GM19463 (cell line): Measurements from ENCODE around the gene ULK4.
"Not testable (repeated sequence)": the region's sequence is repeated elsewhere in the genome, so short reads cannot be mapped to it uniquely, and the experiment has no call there.

ENCODE experiments used
- ATAC-seq: cut with Tn5 transposase; IDR thresholded peaks from one replicate; pipeline ENCODE4 v1.9.1; 2021; ENCODE audit warnings: mild to moderate bottlenecking, moderate library complexity; ENCODE audit not compliant: unreplicated experiment

ULK4 gene

DNA sequence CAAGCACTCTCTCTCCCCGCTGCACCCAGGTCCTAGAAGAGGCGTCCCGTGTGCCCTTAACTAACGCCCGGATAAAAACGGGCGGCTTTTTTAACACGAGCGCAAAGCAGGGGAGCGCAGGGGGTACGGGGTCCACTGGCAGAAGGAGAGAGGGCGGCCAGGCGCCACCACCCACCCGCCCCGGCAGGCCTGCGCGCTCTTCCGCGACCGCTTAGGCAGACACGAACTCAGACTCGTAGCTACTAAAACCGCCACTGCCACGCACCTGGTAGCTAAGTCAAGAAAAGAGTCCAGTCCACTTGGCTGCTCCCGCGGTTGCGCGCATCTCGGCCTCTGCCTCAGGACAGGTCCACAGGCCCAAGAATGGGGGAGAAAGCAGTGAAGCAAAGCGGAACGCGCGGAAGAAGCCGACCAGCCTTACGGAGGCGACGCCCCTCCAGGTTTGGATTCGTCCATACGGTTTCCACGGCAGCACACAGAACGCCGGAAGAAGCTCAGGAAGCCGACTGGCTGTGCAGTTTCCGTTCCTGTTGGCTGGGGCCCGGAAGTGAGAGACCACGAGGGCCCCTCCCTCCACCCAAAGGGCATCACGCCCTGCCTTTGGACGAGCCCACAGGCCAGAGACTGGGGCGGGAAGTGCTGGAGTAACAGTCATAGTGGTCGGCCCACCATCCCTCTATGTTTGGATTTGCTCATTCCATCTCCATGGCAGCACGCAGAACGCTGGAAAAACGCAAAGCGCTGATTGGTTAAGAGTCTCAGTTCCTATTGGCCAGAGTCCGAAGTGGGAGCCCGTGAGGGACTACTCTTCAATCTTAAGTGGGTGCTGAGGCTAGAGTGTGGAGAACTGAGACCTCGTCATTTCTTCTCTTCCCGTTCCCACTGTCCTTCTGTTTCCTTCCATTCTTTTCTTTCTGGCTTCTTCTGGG, at the start of gene ULK4:
Gene ULK4, minus strand, starts transcription at position 353 of the 929 bp plus-strand sequence. CDS start 7,344 bp downstream, outside the sequence.
- ATAC-seq = peak; percentile 94

GRCh38 chr3:42010530-42010929, 48.6 kb upstream of the ULK4 start:
- no peak for ATAC-seq

DNA sequence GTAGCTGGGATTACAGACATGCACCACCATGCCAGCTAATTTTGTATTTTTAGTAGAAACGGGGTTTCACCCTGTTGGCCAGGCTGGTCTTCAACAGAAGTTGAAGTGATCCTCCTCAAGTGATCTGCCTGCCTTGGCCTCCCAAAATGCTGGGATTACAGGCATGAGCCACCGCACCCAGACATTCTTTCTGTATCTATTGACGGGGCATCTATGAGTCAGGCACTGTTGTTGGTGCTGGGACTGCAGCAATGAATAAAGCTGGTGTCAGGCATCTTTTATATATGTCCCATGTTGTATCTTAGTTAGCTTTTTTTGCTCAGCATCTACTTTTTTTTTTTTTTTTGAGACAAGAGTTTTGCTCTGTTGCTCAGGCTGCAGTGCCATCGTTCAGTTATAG, 47.6 kb upstream of the ULK4 start:
- ATAC-seq = no peak

DNA sequence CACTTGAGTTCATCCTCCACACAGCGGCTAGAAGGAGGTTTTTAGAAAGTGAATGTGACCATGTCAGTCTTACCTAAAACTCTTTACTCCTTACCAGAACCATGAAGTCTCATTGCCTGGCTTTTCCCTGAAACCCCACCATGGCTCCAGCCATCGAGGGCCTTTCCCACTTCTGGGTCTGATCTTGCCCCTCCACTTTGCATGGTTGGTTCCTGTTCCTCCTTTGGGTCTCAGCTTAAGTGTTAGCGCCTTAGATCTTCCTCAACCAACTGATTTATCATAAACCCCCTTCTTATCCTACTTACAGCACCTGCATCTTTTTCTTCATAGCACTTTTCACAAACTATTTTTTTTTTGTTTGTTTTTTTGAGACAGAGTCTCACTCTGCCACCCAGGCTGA, 45.9 kb upstream of the ULK4 start:
- no peak for ATAC-seq

DNA sequence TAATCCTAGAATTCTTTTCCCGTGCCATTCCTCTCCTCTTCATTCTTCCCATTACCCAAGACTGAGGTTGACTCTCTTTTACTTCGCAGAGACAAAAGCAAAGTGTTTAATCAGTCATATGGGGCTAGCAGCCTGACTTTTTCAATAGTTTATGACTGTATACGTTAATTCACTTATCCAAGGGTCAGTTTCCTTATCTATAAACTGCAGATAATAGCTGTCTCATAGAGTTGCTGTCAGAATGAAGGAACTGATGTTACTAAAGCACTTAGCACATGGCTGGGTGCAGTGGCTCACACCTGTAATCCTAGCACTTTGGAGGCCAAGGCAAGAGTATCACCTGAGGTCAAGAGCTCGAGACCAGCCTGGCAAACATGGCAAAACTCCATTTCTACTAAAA, 43.5 kb upstream of the ULK4 start:
- ATAC-seq = no peak

DNA sequence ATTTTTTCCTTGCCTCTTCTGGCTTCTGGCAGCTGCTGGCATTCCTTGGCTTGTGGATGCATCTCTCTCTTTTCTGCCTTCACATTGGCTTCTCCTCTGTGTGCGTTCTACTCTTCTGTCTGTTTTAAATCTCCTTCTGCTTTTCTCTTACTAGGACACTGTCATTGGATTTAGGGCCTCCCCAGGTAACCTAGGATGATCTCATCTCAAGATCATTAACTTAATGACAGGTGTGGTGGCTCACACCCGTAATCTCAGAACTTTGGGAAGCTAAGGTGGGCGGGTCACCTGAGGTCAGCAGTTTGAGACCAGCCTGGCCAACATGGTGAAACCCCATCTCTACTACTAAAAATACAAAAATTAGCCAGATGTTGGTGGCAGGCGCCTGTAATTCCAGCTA, 40.9 kb upstream of the ULK4 start:
- ATAC-seq = no peak

DNA sequence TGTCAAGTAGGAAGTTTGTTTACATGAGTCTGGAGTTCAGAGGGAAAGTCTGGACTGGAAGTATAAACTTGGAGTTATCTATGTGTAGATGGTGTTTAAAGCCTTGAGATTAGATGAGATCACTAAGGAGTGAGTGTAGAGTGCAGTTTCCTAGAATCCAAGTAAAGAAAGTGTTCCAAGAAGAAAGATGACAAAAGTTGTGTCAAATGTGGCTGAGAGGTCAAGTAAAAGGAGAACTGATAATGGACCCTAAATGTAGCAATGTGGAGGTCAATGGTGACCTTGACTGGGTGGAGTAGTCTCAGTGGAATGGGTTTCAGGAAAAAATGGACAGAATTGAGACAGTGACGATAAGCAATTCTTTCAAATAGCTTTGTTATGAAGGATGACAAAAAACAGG, 39.9 kb upstream of the ULK4 start:
- no peak for ATAC-seq

GRCh38 chr3:41999909-42000308, 38.0 kb upstream of the ULK4 start:
- ATAC-seq = no peak

- ATAC-seq = no peak
Measured at GRCh38 chr3:41997702-41998550, 36.0 kb upstream of the ULK4 start.

- ATAC-seq = no peak
Measured at GRCh38 chr3:41991437-41991836, 29.5 kb upstream of the ULK4 start.

DNA sequence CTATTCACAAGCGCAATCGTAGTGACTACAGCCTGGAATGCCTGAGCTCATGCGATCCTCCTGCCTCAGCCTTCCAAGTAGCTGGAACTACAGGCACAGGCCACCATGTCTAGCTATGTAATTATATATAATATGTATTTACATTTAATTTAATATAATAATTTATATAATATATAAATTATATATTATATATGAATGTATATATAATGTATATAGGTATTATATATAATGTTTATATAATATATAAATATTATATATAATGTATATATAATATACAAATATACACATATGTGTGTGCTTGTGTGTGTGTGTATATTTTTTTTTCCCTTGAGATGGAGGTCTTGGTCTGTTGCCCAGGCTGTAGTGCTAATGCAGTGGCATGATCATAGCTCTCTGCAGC, 27.6 kb upstream of the ULK4 start:
- ATAC-seq = no peak

GRCh38 chr3:41987627-41988026, 25.7 kb upstream of the ULK4 start:
- no peak for ATAC-seq

DNA sequence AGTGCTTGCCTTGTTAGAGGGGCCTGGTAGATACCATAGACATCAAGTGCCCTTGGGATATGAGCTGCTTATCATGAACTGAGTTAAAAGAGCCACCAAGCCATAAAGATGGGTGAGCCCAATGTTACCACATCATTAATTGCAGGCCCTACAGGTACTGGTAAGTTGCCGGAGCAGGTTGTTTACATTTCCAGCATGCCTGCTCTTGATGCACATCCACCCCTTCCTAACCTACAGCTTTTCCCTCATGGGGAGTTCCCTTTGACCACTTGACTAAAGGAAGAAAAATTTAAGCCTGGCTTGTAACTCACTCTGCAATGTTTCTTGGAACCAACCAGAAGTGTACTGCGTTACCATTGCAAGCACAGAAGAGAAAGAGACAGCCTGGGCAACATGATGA, 24.7 kb upstream of the ULK4 start:
- ATAC-seq = no peak

DNA sequence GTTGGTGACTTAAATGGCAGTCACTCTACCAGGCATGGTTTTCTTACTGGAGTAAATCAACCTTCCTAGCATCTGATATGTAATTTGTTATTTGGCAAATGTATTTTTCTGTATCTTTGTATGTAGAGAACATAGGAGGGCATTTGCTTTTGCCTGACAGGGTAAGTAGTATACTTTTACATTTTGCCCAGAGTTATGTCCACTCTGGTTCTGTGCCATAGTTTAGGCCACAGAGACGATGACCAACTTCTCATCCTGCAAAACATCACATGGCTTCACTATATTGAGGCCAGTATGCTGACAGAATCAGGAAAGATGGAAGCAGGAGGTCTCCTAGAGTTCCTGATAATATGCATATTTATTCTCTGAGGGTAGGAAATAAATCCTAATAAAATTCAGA, 23.1 kb upstream of the ULK4 start:
- ATAC-seq = no peak

- ATAC-seq = not testable (repeated sequence)
Measured at GRCh38 chr3:41983091-41983490, 21.2 kb upstream of the ULK4 start.

- not testable (repeated sequence) for ATAC-seq
Measured at GRCh38 chr3:41977401-41977800, 15.5 kb upstream of the ULK4 start.

DNA sequence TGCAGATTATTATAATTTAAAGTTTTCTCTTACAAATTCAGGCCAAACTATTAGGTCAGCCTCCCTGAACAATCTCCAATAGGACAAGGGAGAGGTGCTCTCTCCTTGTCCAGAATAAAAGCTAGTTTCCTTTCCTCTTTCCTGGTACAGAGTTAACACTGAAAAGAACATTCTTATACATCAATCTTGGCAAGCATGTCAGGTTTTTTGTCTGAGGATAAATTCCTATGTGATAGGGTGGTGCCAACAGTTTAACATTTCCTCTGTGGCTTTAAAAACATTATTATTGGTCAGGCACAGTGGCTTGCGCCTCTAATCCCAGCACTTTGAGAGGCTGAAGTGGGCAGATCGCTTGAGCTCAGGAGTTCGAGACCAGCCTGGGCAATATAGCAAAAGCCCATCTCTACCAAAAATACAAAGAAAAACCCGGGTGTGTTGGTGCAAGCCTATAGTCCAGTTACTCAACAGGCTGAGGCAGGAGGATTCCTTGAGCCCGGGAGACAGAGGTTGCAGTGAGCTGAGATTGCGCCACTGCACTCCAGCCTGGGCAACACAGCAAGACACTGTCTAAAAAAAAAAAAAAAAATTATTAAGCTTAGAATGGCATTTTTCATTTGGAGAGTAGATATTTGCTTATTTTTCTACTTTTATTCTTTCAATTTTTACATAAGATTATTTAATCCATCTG, 13.7 kb upstream of the ULK4 start:
- ATAC-seq = no peak

- no peak for ATAC-seq
Measured at GRCh38 chr3:41974223-41974622, 12.3 kb upstream of the ULK4 start.

DNA sequence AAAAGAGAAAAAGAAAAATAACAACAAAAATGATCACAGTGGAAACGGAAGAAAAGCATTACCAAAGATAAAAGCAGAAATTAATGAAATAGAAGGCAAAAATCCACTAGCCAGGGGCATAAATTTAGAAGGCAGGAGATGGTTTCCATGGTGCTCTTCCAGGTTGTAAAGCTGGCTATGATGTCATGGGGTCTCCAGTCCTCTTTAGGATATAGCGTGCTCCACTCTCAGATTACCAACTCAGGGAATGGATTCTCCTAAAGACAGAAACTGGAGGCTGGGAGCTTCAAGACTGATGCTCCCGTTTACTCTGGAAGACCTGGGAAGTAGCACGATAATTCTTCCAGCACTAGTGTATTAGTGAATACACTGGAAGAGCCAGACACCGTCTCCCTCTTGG, 10.9 kb upstream of the ULK4 start:
- no peak for ATAC-seq

DNA sequence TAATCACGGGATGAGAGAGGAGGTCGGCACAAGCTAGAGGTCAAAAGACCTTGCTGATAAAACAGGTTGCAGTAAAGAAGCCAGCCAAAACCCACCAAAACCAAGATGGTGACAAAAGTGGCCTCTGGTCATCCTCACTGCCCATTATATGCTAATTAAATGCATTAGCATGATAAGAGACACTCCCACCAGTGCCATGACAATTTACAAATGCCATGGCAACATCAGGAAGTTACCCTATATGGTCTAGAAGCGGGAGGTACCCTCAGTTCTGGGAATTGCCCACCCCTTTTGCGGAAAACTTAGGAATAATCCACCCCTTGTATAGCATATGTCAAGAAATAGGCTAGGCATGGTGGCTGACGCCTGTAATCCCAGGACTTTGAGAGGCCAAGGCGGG, 4.3 kb upstream of the ULK4 start:
- no peak for ATAC-seq

- no peak for ATAC-seq
Measured at GRCh38 chr3:41963823-41964222, 1.9 kb upstream of the ULK4 start.
